NB4 (cell line): ENCODE results near the gene POLG.

Experiments
- CTCF ChIP-seq: IDR thresholded peaks from one replicate; pipeline ENCODE4 v1.5.1; 2012; ENCODE audit warnings: low read depth, low read length
- MAX ChIP-seq: IDR thresholded peaks from 2 replicates; pipeline ENCODE4 v1.6.1; 2011; ENCODE audit warnings: low read depth, low read length
- MYC ChIP-seq: IDR thresholded peaks from 2 replicates; pipeline ENCODE4 v1.6.1; 2011; ENCODE audit warnings: low read depth, low read length
- POLR2A ChIP-seq: IDR thresholded peaks from 2 replicates; pipeline ENCODE4 v1.6.1; 2011; ENCODE audit warnings: mild to moderate bottlenecking; ENCODE audit not compliant: insufficient read length; ENCODE audit errors: extremely low read depth

GRCh38 chr15:89372069-89372935 is 37.7 kb upstream of the POLG start:
- TF ChIP-seq CTCF (no peak), MAX (no peak), POLR2A (no peak), MYC (no peak)
